Measurements from ENCODE around the gene P2RY2.

- TF ChIP-seq CTCF (IDR thresholded peaks at IDR 0.05) (no peak), POLR2A (IDR thresholded peaks at IDR 0.05) (no peak)
Observed at GRCh38 chr11:73272680-73273038, 54.6 kb downstream of the P2RY2 start.
